ENCODE results near the gene SLC6A15. TPM values are rescaled to one million over a fixed set of nuclear protein-coding genes. Genes with fewer than 3 reads are reported as not detected.

The SLC6A15 gene
- total RNA-seq, 1 experiment from 2014 or later: 0.07 TPM

DNA sequence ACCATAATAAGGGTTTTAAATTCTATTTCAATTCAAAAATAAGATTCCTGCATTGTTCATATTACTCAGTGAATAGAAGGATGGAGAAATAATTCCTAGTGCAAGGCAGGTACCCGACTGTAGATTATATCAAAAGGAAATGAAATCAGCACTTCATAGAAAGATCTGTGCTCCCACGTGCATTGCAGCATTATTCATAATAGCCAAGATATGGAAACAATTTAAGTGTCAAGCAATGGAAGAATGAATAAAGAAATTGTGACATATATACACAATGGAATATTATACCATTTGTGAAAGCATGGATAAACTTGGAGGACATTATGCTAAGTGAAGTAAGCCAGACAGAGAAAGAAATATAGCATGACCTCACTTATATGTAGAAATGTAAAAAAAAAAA is 53.8 kb downstream of the SLC6A15 start:
- ATAC-seq: no peak
- no peak for DNase-seq (ENCODE audit: low read depth, low spot score)
- no TSS peak for BruUV-seq (replicated peaks)
- ChIA-PET RAD21 (ENCODE audit: low non-redundant PET in 1 of 2, low total read pairs in 2 of 2, uncharacterized antibody in 2 of 2, unreplicated experiment in 2 of 2) (no interaction called here), POLR2A (no interaction called here), CTCF (no interaction called here)
- Histone ChIP-seq H3K36me3 (ENCODE audit: control insufficient read depth in 1 of 2, insufficient read depth in 2 of 2, low read length in 2 of 2) (no peaks in the 10 kb centered on the region), H3K27ac (ENCODE audit: low read depth, low read length) (no peak overlapping the region), H3K27me3 (ENCODE audit: insufficient read depth, low read length) (no peaks in the 10 kb centered on the region), H2AFZ (ENCODE audit: low read depth, low read length, poor library complexity, severe bottlenecking) (no peak overlapping the region), H3K9me3 (ENCODE audit: control insufficient read depth in 1 of 2, insufficient read depth in 1 of 2, low read depth in 1 of 2, low read length in 2 of 2) (no peaks in the 10 kb centered on the region), H4K20me1 (ENCODE audit: insufficient read depth) (no peaks in the 10 kb centered on the region), H3K4me1 (ENCODE audit: control insufficient read depth in 1 of 2, insufficient read depth in 2 of 2, low read length in 2 of 2) (no peaks in the 10 kb centered on the region), H3K9ac (ENCODE audit: low read length) (no peak overlapping the region), H3K4me3 (replicated peaks in 1 of 2; ENCODE audit: low read depth in 1 of 2, low read length in 2 of 2) (no peak overlapping the region), H3K9me2 (ENCODE audit: insufficient read depth) (no peaks in the 10 kb centered on the region), H3K79me2 (ENCODE audit: insufficient read depth, low read length) (no peaks in the 10 kb centered on the region), H3K4me2 (ENCODE audit: low read length) (no peak overlapping the region)
- intact Hi-C loops (cut with micrococcal nuclease): no loop called here
- TF ChIP-seq JUND (IDR thresholded peaks at IDR 0.05): no peak
- no peak for TF ChIP-seq POLR2AphosphoS5 (IDR thresholded peaks at IDR 0.05; ENCODE audit: low read depth, low read length)
- no peak for TF ChIP-seq CEBPB (IDR thresholded peaks at IDR 0.05; ENCODE audit: low read depth)
- TF ChIP-seq CBX3 (IDR thresholded peaks at IDR 0.05; ENCODE audit: low read depth): no peak
- no peak for TF ChIP-seq SRF (IDR thresholded peaks at IDR 0.05; ENCODE audit: low read depth)
- TF ChIP-seq, protein P1, sequence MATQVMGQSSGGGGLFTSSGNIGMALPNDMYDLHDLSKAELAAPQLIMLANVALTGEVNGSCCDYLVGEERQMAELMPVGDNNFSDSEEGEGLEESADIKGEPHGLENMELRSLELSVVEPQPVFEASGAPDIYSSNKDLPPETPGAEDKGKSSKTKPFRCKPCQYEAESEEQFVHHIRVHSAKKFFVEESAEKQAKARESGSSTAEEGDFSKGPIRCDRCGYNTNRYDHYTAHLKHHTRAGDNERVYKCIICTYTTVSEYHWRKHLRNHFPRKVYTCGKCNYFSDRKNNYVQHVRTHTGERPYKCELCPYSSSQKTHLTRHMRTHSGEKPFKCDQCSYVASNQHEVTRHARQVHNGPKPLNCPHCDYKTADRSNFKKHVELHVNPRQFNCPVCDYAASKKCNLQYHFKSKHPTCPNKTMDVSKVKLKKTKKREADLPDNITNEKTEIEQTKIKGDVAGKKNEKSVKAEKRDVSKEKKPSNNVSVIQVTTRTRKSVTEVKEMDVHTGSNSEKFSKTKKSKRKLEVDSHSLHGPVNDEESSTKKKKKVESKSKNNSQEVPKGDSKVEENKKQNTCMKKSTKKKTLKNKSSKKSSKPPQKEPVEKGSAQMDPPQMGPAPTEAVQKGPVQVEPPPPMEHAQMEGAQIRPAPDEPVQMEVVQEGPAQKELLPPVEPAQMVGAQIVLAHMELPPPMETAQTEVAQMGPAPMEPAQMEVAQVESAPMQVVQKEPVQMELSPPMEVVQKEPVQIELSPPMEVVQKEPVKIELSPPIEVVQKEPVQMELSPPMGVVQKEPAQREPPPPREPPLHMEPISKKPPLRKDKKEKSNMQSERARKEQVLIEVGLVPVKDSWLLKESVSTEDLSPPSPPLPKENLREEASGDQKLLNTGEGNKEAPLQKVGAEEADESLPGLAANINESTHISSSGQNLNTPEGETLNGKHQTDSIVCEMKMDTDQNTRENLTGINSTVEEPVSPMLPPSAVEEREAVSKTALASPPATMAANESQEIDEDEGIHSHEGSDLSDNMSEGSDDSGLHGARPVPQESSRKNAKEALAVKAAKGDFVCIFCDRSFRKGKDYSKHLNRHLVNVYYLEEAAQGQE (IDR thresholded peaks at IDR 0.05; ENCODE audit: low read depth): no peak
- TF ChIP-seq EZH2phosphoT487 (IDR thresholded peaks at IDR 0.05; ENCODE audit: borderline replicate concordance): no peak
- no peak for TF ChIP-seq RAD21 (IDR thresholded peaks at IDR 0.05; ENCODE audit: low read depth)
- TF ChIP-seq EZH2 (IDR thresholded peaks at IDR 0.05): no peak
- TF ChIP-seq FOSL1 (IDR thresholded peaks at IDR 0.05; ENCODE audit: low read depth): no peak
- TF ChIP-seq ZFX (IDR thresholded peaks at IDR 0.05): no peak
- no peak for TF ChIP-seq CTCF (IDR thresholded peaks at IDR 0.05 in 2 of 3, conservative IDR thresholded peaks at IDR 0.05 in 1 of 3; ENCODE audit: borderline replicate concordance in 1 of 3, insufficient read depth in 1 of 3, low read depth in 2 of 3, low read length in 2 of 3)
- no peak for TF ChIP-seq MAX (IDR thresholded peaks at IDR 0.05)
- TF ChIP-seq POLR2A (IDR thresholded peaks at IDR 0.05; ENCODE audit: borderline replicate concordance, extremely low read depth, insufficient read depth, insufficient read length): no peak
- TF ChIP-seq ZNF274 (IDR thresholded peaks at IDR 0.05; ENCODE audit: low read depth, low read length): no peak
- no peak for TF ChIP-seq EGR1 (IDR thresholded peaks at IDR 0.05; ENCODE audit: low read depth)
- TF ChIP-seq YY1 (IDR thresholded peaks at IDR 0.05; ENCODE audit: extremely low read depth, insufficient replicate concordance, low read depth, low read length): no peak
- TF ChIP-seq, protein P2, sequence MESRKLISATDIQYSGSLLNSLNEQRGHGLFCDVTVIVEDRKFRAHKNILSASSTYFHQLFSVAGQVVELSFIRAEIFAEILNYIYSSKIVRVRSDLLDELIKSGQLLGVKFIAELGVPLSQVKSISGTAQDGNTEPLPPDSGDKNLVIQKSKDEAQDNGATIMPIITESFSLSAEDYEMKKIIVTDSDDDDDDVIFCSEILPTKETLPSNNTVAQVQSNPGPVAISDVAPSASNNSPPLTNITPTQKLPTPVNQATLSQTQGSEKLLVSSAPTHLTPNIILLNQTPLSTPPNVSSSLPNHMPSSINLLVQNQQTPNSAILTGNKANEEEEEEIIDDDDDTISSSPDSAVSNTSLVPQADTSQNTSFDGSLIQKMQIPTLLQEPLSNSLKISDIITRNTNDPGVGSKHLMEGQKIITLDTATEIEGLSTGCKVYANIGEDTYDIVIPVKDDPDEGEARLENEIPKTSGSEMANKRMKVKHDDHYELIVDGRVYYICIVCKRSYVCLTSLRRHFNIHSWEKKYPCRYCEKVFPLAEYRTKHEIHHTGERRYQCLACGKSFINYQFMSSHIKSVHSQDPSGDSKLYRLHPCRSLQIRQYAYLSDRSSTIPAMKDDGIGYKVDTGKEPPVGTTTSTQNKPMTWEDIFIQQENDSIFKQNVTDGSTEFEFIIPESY (IDR thresholded peaks at IDR 0.05; ENCODE audit: extremely low read depth, insufficient replicate concordance, low read length): no peak
- TF ChIP-seq SIN3A (IDR thresholded peaks at IDR 0.05; ENCODE audit: low read depth): no peak

Data from HCT116 (cell line).